ENCODE results near the gene GABRG3. TPM values are rescaled to one million over a fixed set of nuclear protein-coding genes. Genes with fewer than 3 reads are reported as not detected.

GABRG3 gene
- total and polyA plus RNA-seq, 9 of the 15 experiments (the other 6 are each of a cell fraction or from before 2014, with no cell fraction given), result 4.0 to 15.1 (median 11.2) TPM

GRCh38 chr15:27219636-27220035 is 248.7 kb downstream of the GABRG3 start:
- no peak for ATAC-seq
- Histone ChIP-seq H3K27ac (ENCODE audit: extremely low read depth, low read depth, low read length) (no peak overlapping the region), H3K9me3 (replicated peaks; ENCODE audit: control insufficient read depth, insufficient read depth, low read depth, low read length) (no peaks in the 10 kb centered on the region), H3K9ac (ENCODE audit: insufficient read depth in 1 of 2, low read depth in 2 of 2, low read length in 2 of 2) (no peak overlapping the region), H3K4me2 (ENCODE audit: insufficient read depth, low read length) (no peak overlapping the region), H3K36me3 (ENCODE audit: control insufficient read depth, insufficient read depth, low read length) (no peaks in the 10 kb centered on the region), H3K79me2 (ENCODE audit: control insufficient read depth, insufficient read depth, low read length) (no peaks in the 10 kb centered on the region; the same call in 1 of the 3 replicates), H3K4me1 (replicated peaks in 1 of 2; ENCODE audit: control insufficient read depth in 2 of 2, insufficient read depth in 2 of 2, low read length in 2 of 2) (peaks cover 4 to 6% of the 10 kb centered on the region in 2 experiments; a peak in 2 of 5 replicates), H3K9me1 (ENCODE audit: control insufficient read depth, insufficient read depth, low read length) (peaks cover 12% of the 10 kb centered on the region), H4K20me1 (replicated peaks; ENCODE audit: control insufficient read depth, insufficient read depth, low read length) (peaks cover 33% of the 10 kb centered on the region), H3K27me3 (ENCODE audit: control insufficient read depth in 2 of 2, insufficient read depth in 2 of 2, low read length in 2 of 2) (no peaks in the 10 kb centered on the region), H3K4me3 (no peak overlapping the region), H2AFZ (ENCODE audit: low read depth, low read length) (no peak overlapping the region)
- ChIA-PET POLR2A (no interaction called here), CTCF (ENCODE audit: low intra/inter-chr PET ratio) (no interaction called here)
- in situ Hi-C loops (cut with MboI), result no loop called here
- BruUV-seq (replicated peaks), result no TSS peak
- FAIRE-seq, result no peak
- no peak for DNase-seq (ENCODE audit: extremely low read depth in 1 of 4, low spot score in 3 of 4)
- TF ChIP-seq ZNF318 (IDR thresholded peaks at IDR 0.05; ENCODE audit: borderline replicate concordance in 1 of 2, low read depth in 1 of 2), result no peak
- no peak for TF ChIP-seq SRSF3 (IDR thresholded peaks at IDR 0.05; ENCODE audit: insufficient read depth, low read length)
- TF ChIP-seq GTF2E2 (tag; IDR thresholded peaks at IDR 0.05), result no peak
- no peak for TF ChIP-seq TAF9B (IDR thresholded peaks at IDR 0.05; ENCODE audit: partially characterized antibody)
- TF ChIP-seq YY1 (IDR thresholded peaks at IDR 0.05; ENCODE audit: borderline replicate concordance in 1 of 3, control insufficient read depth in 1 of 3, extremely low read depth in 1 of 3, insufficient read depth in 3 of 3, insufficient read length in 1 of 3, insufficient replicate concordance in 2 of 3, low read depth in 1 of 3, low read length in 2 of 3), result no peak
- TF ChIP-seq WHSC1 (IDR thresholded peaks at IDR 0.05; ENCODE audit: low read length), result no peak
- no peak for TF ChIP-seq CREB3 (tag; conservative IDR thresholded peaks at IDR 0.05; ENCODE audit: low read depth)
- TF ChIP-seq SLC30A9 (CRISPR knock-in tag; IDR thresholded peaks at IDR 0.05), result no peak
- TF ChIP-seq NFE2 (IDR thresholded peaks at IDR 0.05; ENCODE audit: low read depth), result no peak
- TF ChIP-seq RBM17 (IDR thresholded peaks at IDR 0.05; ENCODE audit: borderline replicate concordance, low read depth, low read length), result no peak
- TF ChIP-seq ZNF316 (IDR thresholded peaks at IDR 0.05), result no peak
- WGBS (ENCODE audit: insufficient coverage, low coverage, missing lambda C conversion rate), result 62% methylated on average over 5 of the region's 5 CpGs
- intact Hi-C loops (cut with micrococcal nuclease), result no loop called here

All from K562 (cell line).